Stimulated activated CD8-positive, alpha-beta memory T cell treated with anti-CD3 and anti-CD28 coated beads, Interleukin-7, amount 100 ng/mL, for 48 hours (primary cell): ENCODE measurements around the gene CALHM2.
"Not testable (repeated sequence)": the region's sequence is repeated elsewhere in the genome, so short reads cannot be mapped to it uniquely, and the experiment has no call there.

Experiments
- DNase-seq, 2 donors: peaks; one replicate each; pipeline ENCODE4 v3.0.0-alpha.2; 2020; ENCODE audit warnings: low read depth in 1 of 2; ENCODE audit errors: extremely low read depth in 1 of 2

Gene CALHM2, protein sequence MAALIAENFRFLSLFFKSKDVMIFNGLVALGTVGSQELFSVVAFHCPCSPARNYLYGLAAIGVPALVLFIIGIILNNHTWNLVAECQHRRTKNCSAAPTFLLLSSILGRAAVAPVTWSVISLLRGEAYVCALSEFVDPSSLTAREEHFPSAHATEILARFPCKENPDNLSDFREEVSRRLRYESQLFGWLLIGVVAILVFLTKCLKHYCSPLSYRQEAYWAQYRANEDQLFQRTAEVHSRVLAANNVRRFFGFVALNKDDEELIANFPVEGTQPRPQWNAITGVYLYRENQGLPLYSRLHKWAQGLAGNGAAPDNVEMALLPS

DNA sequence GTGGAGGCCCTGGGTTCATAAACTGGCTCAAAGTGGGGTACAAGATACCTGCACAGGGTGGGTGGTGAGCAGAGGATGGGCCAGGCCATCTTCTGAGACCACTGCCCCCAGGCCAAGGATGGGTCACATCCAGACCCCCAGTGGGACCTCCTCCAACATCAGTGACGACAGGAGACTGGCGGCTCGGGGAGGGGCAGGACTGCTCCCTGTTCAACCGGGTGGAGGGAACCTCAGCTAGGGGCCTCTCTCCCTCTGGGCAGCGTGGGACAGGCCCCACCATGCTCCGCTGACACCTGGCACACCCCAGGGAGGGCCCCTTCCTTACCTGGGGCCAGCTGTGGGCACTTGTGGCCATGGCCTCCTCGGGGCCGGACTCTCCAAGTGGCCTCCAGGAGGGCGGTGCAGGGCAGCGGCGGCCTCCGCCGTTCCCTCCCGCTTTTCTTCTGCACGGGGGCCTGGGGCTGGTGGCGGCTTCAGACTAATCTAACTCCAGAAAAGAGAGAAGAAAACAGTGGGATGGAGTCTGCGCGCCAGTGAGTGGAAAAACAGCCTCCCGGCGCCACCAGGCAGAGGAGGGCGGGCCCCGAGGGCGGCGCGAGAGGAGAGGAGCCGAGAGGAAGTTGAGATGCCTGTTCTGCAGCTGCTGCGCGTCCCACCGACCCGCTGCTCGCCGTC lies at the start of gene CALHM2:
TSS of gene CALHM2 (minus strand) at position 540 of the 675 bp plus-strand sequence. CDS start 2,429 bp downstream, outside the sequence.
- peak in 1 of 2 donors; percentile 45 for DNase-seq

DNA sequence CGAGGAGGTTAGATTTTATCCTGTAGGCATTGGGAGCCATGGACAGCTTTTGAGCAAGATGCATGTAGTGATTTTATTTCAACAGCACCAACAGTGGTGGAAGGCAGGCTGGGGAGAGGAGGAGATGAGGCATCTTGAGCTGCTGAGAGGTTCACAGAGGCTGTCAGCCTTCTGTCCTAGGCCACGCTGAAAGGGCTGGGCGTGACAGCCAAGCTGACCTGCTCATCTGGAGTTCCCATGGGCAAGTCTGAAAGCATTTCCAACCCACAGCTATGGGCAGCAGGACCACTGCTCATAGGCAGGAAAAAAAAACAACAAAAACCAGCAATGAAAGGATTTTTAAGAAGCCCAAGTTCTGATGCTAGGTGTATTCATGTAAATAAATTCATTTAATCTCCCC lies 49.0 kb upstream of the CALHM2 start:
- DNase-seq: no peak

DNA sequence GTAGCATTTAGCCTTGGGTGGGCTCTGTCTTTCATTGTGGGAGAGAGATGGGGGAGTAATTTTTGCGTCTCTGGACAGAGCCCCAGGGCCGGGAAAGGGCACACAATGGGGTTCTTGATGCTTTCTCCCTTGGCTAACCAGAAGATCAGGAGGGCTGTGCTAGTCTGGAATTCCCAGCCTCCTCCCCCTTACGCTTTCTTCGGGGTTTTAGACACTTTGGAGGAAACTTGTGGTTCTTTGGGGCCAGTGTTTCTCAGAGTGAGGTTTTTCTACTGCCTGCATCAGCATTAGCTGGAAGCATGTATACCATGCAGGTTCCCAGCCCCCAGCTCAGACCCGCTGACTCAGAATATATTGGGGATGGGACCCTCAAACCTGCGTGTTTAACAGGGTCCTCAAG lies 48.3 kb upstream of the CALHM2 start:
- DNase-seq: no peak

DNA sequence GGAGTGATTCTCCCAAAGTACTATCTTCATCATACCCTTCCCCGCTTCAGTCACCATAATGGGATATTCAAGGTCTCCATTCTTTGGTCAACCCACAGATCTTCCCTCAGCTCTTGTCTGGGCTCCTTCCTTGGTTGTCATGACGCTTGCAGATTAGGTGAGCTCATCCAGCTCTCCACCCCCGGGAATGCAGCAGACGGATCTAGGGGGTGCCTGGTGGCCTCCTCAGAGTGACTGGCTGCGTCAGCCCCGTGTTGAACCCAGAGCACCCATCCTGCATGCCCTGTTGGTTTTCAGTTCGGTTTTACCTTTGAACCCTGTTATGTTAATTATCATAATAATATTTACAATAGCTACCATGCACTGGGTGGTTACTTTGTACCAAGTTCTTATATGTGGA lies 47.7 kb upstream of the CALHM2 start:
- no peak for DNase-seq

DNA sequence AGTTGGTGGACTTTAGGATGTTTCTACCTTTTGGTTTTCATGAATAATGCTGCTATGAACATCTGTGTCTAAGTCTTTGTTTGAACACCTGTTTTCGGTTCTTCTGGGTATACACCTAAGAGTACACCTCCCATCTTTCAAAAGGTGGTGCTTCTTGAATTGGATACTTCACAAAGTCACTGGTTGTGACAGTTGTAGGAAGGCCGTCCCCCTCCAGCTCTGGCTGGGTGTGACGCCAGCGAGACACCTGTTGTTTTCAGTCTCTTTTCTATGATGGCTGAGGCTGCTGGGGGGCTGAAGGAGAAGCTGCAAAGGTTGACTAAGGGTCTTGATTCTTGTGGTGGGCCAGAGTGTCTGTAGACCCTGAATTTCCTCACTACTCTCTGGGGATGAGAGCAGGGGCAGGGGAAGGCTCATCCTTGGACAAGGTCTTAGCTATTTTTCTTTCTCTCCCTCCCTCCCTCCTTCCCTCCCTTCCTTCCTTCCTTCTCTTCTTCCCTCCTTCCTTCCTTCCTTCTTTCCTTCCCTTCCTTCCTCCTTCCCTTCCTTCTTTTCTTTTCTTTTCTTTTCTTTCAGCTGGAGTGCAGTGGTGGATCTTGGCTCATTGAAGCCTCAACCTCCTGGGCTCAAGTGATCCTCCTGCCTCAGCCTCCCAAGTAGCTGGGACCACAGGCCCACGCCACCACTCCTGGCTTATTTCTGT lies 46.9 kb upstream of the CALHM2 start:
- DNase-seq: no peak

DNA sequence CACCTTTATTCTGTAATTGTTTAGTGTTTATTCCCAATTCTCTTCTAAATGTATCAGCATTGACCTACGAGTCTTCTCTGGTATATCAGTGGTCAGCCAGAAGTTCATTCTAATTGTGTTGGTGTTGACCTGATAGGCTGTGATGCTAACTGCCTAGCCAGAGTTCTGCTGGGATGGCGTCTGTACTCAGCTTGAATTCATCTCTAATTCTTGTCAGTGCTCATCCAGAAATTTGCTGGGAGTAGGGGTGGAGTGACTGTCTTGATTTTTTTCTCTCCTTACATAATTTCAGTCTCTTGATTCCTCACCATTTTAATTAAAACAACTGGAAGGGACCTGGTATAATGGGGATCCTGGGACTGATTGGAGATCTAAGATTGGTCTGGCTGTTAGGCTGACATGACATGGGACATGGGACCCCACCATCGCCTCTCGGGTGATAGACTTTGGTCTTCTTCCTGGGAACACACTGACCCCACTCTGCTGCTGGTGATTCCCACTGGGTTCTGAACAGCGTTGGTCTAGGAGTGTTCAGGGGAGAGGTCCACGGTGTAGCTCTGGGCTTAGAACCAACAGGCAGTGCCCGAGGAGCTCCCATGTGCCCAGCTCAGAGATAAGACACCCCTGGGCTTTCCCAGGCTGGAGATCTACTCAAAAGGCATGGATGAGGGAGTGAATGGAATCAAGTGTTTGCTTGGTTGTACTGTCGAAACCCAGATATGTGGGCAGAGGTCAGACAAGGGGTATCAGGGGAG lies 45.2 kb upstream of the CALHM2 start:
- DNase-seq: no peak

DNA sequence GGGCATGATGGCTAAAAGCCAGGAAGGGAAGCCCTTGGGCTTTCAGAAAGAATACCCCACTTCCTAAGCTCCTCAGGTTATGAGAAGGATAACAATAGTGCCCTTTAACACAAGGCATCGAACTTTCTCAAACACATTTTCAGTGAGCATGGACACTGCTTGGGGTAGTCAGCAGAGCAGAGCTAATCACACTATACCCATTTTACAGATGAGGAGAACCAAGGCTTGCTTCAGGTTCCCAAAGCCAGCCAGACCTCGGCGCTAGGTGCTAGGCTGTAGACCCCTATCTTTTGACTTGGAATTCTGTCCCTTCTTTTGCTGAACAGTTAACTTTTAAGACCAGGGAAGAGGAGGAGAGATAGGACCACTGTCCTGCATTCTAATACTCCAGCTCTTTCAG lies 43.2 kb upstream of the CALHM2 start:
- DNase-seq: no peak

DNA sequence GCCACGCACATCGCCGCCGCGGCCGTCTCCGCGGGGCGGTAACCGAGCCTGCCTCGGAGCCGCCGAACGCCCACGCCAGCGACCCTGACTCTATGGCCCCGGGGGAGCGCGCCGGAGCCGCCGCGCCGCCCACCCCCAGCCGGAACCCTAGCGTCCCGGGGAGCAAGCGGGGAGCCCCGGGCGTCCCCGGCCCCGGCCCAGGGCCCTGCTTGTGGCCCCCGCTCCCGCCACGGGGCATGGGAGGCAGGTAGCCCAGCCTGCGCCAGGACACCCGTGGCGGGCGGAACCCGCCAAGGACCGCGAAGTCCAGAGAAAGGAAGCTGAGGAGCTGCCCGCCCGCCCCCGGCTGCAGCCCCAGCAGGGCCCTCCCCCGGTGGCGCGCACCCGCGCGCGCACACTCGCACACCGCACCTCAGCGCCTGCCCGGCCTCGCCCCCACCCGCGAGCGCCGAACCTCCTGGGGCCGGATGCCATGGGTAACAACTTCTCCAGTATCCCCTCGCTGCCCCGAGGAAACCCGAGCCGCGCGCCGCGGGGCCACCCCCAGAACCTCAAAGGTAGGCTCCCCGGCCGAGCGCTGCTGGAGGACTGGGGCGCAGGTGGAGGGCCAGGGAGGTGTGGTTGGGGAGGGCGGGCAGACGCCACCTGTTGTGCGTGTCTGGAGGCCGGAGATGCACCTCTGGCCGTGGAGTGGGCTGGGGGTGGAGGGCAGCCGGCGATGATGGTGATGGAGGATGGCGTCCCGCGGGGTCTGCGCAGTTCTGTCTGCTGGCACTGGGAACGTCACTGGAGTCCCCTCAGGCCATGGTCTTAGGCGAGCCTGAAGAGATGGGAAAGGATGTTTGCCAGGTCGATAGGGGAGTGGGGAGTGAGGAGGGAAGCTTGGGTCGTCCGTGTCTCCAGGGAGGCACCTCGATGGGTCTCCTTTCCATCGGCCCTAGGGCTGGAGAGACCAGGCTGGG lies 42.0 kb upstream of the CALHM2 start:
- no peak for DNase-seq

DNA sequence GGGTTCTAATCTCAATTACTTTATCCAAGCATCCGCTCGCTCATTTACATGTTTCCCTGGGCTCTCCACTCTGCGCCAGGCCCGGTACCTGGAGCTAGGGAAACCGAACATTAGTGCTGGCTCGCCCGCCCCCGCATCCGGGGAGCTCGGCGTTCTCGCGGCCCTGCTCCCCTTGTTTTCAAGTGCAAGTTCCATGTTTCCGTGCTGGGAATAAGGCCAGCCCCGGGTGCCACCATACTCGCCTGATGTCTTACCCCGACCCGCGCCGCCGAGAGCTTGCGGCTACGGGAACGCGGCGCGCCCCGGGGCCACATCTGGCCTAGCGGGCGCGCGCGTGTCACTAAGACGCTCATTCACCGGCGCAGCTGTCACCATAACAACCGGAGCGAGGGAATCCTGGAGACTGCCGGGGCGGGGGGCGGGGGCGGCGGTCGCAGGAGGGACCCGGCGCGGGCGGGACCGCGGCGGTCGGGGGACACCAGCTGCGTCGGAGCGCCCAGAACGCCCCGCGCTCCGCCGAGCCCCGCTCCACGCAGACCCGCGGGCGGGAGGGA lies 41.3 kb upstream of the CALHM2 start, which contains the start of gene NEURL1:
TSS of gene NEURL1 (plus strand) at position 344 of the 554 bp plus-strand sequence. CDS start 683 bp downstream, outside the sequence.
- DNase-seq: no peak

DNA sequence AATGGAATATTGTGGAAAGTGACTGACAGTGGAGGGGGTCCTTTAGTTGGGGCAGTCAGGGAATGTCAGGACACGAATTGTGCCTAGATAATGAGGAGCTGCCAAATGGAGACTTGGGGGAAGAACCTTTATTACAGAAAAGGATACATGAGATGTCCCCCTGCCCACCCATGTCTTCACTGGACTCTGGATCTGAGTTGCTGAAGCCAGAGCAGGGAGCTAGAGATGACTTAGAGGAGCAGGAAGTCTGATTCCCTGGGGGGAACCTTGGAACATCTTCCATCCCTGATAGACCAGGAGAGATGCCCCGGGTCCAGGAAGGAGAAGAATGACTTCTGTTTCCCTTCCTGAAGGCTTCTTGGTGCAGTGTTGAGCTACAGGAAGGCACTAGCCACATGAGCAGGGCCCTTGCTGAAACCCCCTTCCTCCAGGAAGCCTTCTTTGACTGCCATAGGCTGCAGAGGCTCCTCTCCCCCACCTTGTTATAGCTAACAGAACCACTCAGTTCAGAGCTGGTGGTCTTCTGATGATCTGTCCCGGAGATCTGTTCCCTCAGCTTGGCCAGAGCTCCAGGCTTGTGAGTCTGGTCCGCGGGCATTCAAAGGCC lies 40.6 kb upstream of the CALHM2 start:
- no peak for DNase-seq

DNA sequence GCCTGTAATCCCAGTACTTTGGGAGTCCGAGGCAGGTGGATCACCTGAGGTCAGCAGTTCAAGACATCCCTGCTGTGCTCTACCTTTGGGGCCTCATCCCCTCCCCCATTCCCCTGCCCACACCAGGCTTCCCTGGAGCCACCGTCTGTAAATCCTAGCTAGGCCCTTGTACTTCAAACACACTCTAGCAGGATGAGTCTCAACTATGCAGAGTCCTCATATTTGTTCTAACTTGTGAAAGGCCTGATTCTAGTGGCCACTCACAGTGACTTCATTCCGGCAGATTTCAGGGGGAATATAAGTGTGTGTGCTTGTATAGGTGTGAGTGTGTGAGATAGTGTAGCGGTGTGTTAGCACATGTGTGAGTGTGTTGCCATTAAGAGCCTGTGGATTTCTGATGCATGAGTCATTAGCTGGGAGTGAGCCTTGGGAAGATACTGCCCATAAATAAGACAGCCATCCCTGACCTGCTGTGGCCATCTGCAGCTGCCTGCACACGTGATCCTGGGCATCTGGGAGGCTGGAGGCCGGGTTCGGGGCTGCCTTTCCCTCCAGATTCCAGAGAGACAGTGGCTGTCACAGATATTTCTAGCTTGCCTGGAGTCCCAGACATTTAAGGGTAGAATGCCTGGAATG lies 39.7 kb upstream of the CALHM2 start:
- DNase-seq: no peak

DNA sequence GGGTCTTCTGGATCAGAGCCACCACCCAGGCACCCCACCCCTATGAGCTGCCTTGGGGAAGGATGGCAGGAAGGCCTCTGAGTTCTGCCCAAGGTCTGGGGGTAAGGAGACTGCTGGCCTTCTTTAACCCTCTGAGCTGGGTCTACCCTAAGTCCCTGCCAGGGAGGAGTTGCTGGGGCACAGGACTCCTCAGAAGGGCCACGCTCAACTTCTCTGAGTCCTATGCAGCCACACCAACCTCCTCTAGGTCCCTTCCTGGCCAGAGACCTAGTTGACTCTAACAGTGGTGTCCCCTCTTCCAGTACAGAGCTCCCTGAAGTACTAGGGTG lies 38.8 kb upstream of the CALHM2 start:
- DNase-seq: no peak

DNA sequence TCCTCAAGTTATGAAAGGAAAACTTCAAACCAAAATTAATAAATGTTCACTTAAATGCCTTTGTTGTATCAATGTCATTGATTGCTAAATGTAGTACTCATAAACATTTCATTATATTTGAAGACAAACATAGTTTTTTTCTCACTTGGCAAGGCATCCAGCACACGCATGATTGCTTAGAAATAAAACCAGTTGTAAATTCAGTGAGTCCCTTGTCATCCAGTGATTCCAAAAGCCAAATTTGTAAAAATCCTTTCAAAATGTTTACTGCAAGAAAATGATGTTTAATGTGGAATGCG lies 35.2 kb upstream of the CALHM2 start:
- no peak for DNase-seq

DNA sequence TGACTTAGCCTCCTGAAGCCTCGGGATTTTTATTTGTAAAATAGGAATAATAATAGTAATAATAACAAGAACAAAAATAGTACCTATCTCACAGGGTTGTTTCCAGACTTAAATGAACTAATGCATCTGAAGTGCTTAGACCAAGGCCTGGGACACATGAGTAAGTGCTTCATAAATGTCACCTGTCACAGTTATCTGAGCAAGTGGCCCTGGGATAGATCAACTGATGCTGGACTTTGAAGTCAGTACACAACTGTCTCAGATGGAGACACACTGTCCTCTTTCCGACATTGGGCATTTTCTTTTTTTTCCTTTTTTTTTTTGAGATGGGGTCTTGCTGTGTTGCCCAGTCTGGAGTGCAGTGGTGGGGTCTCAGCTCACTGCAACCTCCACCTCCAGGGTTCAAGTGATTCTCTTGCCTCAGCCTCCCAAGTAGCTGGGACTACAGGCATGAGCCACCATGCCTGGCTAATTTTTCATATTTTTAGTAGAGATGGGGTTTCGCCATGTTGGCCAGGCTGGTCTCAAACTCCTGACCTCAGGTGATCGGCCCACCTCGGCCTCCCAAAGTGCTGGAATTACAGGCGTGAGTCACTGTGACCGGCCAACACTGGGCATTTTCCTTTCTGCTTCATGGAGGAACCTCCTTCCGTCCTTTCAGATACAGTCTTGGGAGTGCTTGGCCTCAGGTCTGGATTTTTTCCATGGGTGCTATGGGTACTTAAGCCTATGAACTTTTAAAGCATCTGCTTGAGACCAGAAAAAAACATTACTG lies 34.7 kb upstream of the CALHM2 start:
- DNase-seq: not testable (repeated sequence)

DNA sequence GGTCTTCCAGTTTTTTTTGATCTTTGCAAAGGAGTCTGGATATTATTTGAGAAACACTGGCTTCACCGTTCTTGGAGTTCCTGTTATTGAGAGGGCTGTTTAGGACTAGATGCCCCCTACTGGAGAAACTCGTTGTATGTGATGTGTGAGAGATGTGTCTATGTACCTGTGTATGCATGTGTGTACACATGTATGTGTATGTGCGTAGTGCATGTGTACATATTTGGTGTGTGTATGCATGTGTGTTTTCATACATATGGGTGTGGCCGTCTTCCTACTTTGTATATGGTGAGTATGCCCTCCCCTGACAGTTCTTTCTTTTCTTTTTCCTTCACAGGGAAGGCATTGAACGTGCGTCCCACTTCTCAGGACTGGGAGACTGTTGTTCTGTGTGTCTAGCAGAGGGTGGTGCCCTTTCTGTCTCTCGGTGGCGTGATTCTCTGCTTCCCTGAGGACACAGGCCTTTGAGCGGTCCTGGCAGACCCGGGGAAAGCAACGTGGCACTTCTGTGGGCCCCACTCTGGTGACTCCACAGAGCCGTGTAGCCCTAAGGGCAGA lies 29.9 kb upstream of the CALHM2 start:
- no peak for DNase-seq

DNA sequence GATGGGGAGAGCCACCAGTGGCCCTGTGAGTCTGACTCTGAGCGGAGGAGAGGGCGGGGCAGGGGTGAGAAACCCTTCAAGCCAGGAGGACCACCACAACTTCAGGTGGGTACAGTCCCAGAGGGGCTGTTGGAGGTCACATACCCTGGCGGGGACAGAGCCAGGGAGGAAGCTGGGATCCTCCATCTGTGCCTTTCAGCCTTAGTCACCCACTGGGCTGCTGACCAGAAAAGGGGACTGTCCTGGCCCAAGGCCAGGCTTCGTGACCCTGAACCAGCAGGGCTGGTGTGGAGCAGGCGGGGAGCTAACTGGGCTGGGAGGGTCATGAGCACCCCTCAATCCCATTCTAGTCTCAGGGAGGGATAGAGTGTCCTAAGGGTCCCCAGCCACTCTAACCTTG lies 28.4 kb upstream of the CALHM2 start:
- no peak for DNase-seq

DNA sequence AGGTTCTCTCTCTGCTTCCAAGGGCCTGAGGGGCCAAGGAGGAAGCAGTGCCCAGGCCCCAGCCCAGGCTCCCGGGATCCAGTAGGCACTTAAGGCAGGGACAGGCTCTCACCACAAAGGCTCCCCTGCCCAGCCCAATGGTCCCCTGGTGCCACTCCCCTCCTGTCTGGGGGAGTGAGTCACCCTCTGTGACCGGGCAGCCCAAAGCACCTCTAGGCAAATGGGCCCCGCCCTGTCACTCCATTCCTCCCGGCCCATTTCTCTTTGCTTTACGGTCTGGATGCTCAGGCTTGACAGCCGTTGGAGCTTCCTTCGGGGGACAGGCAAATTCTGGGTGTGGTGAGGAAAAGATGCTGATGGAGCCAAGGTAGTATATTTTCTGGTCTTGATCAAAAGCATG lies 27.0 kb upstream of the CALHM2 start, which contains the start of gene CALHM3:
TSS of gene CALHM3 (minus strand) at position 106 of the 400 bp plus-strand sequence. CDS start 208 bp downstream, outside the sequence.
- DNase-seq: no peak

DNA sequence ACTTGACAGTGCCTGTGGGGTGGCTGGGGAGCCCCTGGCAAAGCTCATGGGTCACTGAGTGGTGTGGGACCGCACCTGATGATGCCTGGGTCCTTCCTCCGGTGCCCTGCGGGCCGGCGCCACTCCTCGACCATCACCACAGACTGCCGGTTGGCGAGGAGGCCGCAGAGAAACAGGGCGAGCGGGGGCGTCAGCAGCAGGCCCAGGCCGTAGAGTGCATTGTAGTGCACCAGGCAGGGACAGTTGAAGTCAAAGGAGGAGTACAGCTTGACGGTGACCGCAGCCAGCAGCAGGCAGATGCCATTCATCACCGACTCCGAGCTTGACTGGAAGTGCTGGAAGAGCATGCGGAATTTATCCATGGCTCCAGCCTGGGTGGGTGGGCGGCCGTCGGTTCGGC lies 26.5 kb upstream of the CALHM2 start:
- no peak for DNase-seq
